HepG2 (cell line): ENCODE data around the gene IL22RA1. TPM values are rescaled to one million over a fixed set of nuclear protein-coding genes. Genes with fewer than 3 reads are reported as not detected.

Source experiments
- KDM4B ChIP-seq: sonication (generic); formaldehyde crosslinking; IDR thresholded peaks from 2 replicates; pipeline ENCODE4 v1.4.0; 2020; ENCODE audit warnings: missing genetic modification reagents
- KDM6A ChIP-seq: IDR thresholded peaks from 2 replicates; pipeline ENCODE4 v1.6.1; 2016; ENCODE audit warnings: low read depth
- KLF11 ChIP-seq: IDR thresholded peaks from 2 replicates; pipeline ENCODE4 v1.6.1; 2016; ENCODE audit warnings: missing compliant biosample characterization
- MIER2 ChIP-seq: IDR thresholded peaks from 2 replicates; pipeline ENCODE4 v1.6.1; 2016; ENCODE audit warnings: missing biosample characterization, missing genetic modification reagents
- NR2F1 ChIP-seq, 2 experiments: fragments of 450-650 bp in 1 of 2; formaldehyde crosslinking in 1 of 2; IDR thresholded peaks; 2 replicates each; pipeline versions ENCODE4 v1.5.0 to v1.6.1; 2016 to 2020; ENCODE audit warnings: mild to moderate bottlenecking in 1 of 2, missing compliant biosample characterization in 1 of 2, missing genetic modification reagents in 1 of 2, moderate library complexity in 1 of 2
- PRPF4 ChIP-seq: fragments of 200-400 bp; formaldehyde crosslinking; IDR thresholded peaks from 2 replicates; pipeline ENCODE4 v1.6.1; 2016; ENCODE audit warnings: low read length, low read depth; ENCODE audit not compliant: poor library complexity, severe bottlenecking
- REPIN1 ChIP-seq: sonication (generic); formaldehyde crosslinking; IDR thresholded peaks from 2 replicates; pipeline ENCODE4 v1.8.0; 2022; ENCODE audit warnings: missing genetic modification reagents, low read depth, mild to moderate bottlenecking, borderline replicate concordance
- RXRB ChIP-seq: IDR thresholded peaks from 2 replicates; pipeline ENCODE4 v1.6.1; 2016; ENCODE audit warnings: borderline replicate concordance, missing genetic modification reagents, missing compliant biosample characterization
- ZMYM4 ChIP-seq: sonication (generic); formaldehyde crosslinking; IDR thresholded peaks from 2 replicates; pipeline ENCODE4 v1.8.1; 2023; ENCODE audit warnings: mild to moderate bottlenecking, missing genetic modification reagents
- ZNF3 ChIP-seq: IDR thresholded peaks from 2 replicates; pipeline ENCODE4 v1.7.0; 2017; ENCODE audit warnings: inconsistent platforms
- ZNF350 ChIP-seq: sonication (generic); formaldehyde crosslinking; IDR thresholded peaks from 2 replicates; pipeline ENCODE4 v1.4.0; 2020; ENCODE audit warnings: mild to moderate bottlenecking, low read depth, missing genetic modification reagents, borderline replicate concordance
- ZNF510 ChIP-seq: sonication (generic); formaldehyde crosslinking; IDR thresholded peaks from 2 replicates; pipeline ENCODE4 v1.4.0; 2020; ENCODE audit warnings: low read depth, mild to moderate bottlenecking, missing genetic modification reagents
- ZNF780A ChIP-seq: sonication (generic); formaldehyde crosslinking; IDR thresholded peaks from 2 replicates; pipeline ENCODE4 v1.8.0; 2022; ENCODE audit warnings: mild to moderate bottlenecking, missing genetic modification reagents, moderate library complexity
- polyA plus RNA-seq, 8 experiments: library from polyadenylated mRNA; depleted of rRNA in 3 of 8; stranded (reverse) in 7 of 8; unstranded in 1 of 8; fragments of >200 nt; fragmentation: Illumina TruSeq in 4 of 8; extraction: Trizol in 4 of 8; gene quantifications; 2 replicates each; pipeline versions ENCODE4 v1.2.1 to v1.2.3, GENCODE V29; 2011 to 2016; ENCODE audit warnings: low read depth in 4 of 8, missing spikeins in 1 of 8, mixed read lengths in 1 of 8; ENCODE audit not compliant: insufficient read depth in 1 of 8
- total RNA-seq, 5 experiments: library from RNA; depleted of rRNA; stranded (reverse); fragments of >200 nt; fragmentation: Illumina TruSeq; extraction: Trizol; gene quantifications; 2 replicates each; pipeline ENCODE4 v1.2.3, GENCODE V29; 2016; ENCODE audit warnings: low read depth in 1 of 5
- TF ChIP-seq, protein P1 (sequence below): sonication (generic); formaldehyde crosslinking; conservative IDR thresholded peaks from 2 replicates; pipeline ENCODE4 v1.4.0; 2020; ENCODE audit warnings: mild to moderate bottlenecking, missing genetic modification reagents, moderate library complexity
- TF ChIP-seq, protein P2 (sequence below): sonication (generic); formaldehyde crosslinking; IDR thresholded peaks from 2 replicates; pipeline ENCODE4 v1.5.0; 2020; ENCODE audit warnings: missing genetic modification reagents
- TF ChIP-seq, protein P3 (sequence below): sonication (generic); formaldehyde crosslinking; IDR thresholded peaks from 2 replicates; pipeline ENCODE4 v1.9.0; 2021; ENCODE audit warnings: mild to moderate bottlenecking, missing genetic modification reagents

Gene IL22RA1
- total and polyA plus RNA-seq, 2 of the 13 experiments (the other 11 are each of a cell fraction or from before 2014, with no cell fraction given), result 4.4 to 10.2 TPM

DNA sequence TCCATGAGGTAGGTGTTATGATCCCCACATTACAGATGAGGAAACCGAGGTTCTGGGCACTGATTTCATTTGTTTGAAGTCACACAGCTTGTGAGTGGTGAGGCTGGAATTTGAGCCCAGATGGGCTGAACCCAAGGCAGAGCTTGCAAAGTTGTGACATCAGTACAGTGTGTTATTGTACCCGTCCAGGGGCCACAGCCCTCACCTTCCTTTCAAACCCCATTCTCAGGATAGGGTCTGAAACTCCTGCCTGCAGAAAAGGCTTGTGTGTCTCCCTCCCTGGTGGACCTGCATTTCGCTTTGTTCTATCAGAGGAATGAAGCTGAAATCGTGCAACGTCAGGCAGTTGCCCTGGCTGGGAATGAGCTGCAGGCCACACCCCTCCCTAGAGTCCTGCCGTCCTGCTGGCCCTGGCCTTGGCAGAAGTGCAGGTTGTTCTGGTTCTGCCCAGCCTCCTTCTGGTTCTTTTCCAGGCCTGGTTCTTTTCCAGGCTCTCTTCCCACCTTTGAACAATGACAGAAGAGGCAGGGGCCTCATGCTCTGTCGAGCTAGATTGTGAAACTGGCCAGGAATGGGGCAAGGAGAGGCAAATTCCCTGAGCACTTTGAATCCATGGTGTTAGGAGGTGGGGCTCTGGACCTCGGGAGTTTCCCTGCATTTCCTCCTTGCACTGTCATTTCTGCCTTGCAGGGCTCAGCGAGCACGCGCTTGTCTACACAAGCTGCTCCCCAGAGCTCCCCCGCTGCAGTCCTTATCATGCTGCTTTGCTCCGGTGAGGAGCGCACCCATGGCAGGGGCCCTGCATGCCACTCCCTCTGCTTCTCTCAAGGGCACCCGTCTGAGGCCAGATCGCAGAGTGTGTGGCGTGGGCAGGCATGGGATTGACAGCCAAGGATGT lies 22.8 kb downstream of the IL22RA1 start (continued):
- TF ChIP-seq, protein P1, sequence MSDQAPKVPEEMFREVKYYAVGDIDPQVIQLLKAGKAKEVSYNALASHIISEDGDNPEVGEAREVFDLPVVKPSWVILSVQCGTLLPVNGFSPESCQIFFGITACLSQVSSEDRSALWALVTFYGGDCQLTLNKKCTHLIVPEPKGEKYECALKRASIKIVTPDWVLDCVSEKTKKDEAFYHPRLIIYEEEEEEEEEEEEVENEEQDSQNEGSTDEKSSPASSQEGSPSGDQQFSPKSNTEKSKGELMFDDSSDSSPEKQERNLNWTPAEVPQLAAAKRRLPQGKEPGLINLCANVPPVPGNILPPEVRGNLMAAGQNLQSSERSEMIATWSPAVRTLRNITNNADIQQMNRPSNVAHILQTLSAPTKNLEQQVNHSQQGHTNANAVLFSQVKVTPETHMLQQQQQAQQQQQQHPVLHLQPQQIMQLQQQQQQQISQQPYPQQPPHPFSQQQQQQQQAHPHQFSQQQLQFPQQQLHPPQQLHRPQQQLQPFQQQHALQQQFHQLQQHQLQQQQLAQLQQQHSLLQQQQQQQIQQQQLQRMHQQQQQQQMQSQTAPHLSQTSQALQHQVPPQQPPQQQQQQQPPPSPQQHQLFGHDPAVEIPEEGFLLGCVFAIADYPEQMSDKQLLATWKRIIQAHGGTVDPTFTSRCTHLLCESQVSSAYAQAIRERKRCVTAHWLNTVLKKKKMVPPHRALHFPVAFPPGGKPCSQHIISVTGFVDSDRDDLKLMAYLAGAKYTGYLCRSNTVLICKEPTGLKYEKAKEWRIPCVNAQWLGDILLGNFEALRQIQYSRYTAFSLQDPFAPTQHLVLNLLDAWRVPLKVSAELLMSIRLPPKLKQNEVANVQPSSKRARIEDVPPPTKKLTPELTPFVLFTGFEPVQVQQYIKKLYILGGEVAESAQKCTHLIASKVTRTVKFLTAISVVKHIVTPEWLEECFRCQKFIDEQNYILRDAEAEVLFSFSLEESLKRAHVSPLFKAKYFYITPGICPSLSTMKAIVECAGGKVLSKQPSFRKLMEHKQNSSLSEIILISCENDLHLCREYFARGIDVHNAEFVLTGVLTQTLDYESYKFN (CRISPR knock-in tag), result peak; percentile 81
- TF ChIP-seq KLF11 (CRISPR knock-in tag) (0 out of 2 replicates have a peak, but pooled peaks have one; percentile 43), RXRB (CRISPR knock-in tag) (peak; percentile 54), ZNF350 (CRISPR knock-in tag) (peak; percentile 21; the same call in 1 of the 2 replicates), KDM6A (CRISPR knock-in tag) (0 out of 2 replicates have a peak, but pooled peaks have one; percentile 37), ZNF3 (CRISPR knock-in tag) (peak; percentile 76; the same call in 1 of the 2 replicates), MIER2 (peak; percentile 14; the same call in 1 of the 2 replicates), KDM4B (0 out of 2 replicates have a peak, but pooled peaks have one; percentile 42), REPIN1 (0 out of 2 replicates have a peak, but pooled peaks have one; percentile 51), ZMYM4 (CRISPR knock-in tag) (peak; percentile 43; the same call in 1 of the 2 replicates), ZNF780A (CRISPR knock-in tag) (0 out of 2 replicates have a peak, but pooled peaks have one; percentile 33), PRPF4 (no peak), ZNF510 (CRISPR knock-in tag) (no peak), NR2F1 (CRISPR knock-in tag; IDR thresholded peaks at IDR 0.05) (no peak)
- TF ChIP-seq, protein P2, sequence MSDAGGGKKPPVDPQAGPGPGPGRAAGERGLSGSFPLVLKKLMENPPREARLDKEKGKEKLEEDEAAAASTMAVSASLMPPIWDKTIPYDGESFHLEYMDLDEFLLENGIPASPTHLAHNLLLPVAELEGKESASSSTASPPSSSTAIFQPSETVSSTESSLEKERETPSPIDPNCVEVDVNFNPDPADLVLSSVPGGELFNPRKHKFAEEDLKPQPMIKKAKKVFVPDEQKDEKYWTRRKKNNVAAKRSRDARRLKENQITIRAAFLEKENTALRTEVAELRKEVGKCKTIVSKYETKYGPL (CRISPR knock-in tag), result no peak
- TF ChIP-seq, protein P3, sequence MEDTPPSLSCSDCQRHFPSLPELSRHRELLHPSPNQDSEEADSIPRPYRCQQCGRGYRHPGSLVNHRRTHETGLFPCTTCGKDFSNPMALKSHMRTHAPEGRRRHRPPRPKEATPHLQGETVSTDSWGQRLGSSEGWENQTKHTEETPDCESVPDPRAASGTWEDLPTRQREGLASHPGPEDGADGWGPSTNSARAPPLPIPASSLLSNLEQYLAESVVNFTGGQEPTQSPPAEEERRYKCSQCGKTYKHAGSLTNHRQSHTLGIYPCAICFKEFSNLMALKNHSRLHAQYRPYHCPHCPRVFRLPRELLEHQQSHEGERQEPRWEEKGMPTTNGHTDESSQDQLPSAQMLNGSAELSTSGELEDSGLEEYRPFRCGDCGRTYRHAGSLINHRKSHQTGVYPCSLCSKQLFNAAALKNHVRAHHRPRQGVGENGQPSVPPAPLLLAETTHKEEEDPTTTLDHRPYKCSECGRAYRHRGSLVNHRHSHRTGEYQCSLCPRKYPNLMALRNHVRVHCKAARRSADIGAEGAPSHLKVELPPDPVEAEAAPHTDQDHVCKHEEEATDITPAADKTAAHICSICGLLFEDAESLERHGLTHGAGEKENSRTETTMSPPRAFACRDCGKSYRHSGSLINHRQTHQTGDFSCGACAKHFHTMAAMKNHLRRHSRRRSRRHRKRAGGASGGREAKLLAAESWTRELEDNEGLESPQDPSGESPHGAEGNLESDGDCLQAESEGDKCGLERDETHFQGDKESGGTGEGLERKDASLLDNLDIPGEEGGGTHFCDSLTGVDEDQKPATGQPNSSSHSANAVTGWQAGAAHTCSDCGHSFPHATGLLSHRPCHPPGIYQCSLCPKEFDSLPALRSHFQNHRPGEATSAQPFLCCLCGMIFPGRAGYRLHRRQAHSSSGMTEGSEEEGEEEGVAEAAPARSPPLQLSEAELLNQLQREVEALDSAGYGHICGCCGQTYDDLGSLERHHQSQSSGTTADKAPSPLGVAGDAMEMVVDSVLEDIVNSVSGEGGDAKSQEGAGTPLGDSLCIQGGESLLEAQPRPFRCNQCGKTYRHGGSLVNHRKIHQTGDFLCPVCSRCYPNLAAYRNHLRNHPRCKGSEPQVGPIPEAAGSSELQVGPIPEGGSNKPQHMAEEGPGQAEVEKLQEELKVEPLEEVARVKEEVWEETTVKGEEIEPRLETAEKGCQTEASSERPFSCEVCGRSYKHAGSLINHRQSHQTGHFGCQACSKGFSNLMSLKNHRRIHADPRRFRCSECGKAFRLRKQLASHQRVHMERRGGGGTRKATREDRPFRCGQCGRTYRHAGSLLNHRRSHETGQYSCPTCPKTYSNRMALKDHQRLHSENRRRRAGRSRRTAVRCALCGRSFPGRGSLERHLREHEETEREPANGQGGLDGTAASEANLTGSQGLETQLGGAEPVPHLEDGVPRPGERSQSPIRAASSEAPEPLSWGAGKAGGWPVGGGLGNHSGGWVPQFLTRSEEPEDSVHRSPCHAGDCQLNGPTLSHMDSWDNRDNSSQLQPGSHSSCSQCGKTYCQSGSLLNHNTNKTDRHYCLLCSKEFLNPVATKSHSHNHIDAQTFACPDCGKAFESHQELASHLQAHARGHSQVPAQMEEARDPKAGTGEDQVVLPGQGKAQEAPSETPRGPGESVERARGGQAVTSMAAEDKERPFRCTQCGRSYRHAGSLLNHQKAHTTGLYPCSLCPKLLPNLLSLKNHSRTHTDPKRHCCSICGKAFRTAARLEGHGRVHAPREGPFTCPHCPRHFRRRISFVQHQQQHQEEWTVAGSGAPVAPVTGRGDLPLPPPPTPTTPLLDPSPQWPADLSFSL (CRISPR knock-in tag), result peak; percentile 80; the same call in 1 of the 2 replicates
